K562 (cell line): ENCODE results near the gene PCGF6. TPM values are rescaled to one million over a fixed set of nuclear protein-coding genes. Genes with fewer than 3 reads are reported as not detected.

ENCODE experiments used
- ATF2 ChIP-seq: sonication (generic); formaldehyde crosslinking; IDR thresholded peaks from 2 replicates; pipeline ENCODE4 v1.8.1; 2022; ENCODE audit warnings: missing genetic modification reagents
- GATAD2A ChIP-seq: fragments of 450-650 bp; IDR thresholded peaks from 2 replicates; pipeline ENCODE4 v1.6.1; 2017
- HOXB6 ChIP-seq: fragments of 250-450 bp; sonication (Bioruptor Pico); IDR thresholded peaks from 2 replicates; pipeline ENCODE4 v1.5.1; 2022; ENCODE audit warnings: mild to moderate bottlenecking, borderline replicate concordance
- NR2F6 ChIP-seq: fragments of 450-650 bp; formaldehyde crosslinking; IDR thresholded peaks from 2 replicates; pipeline ENCODE4 v1.4.0; 2020; ENCODE audit warnings: mild to moderate bottlenecking
- RAD51 ChIP-seq: fragments of 450-650 bp; IDR thresholded peaks from 2 replicates; pipeline ENCODE4 v1.7.1; 2016; ENCODE audit warnings: low read depth, mild to moderate bottlenecking, borderline replicate concordance
- RREB1 ChIP-seq: fragments of 250-450 bp; sonication (Bioruptor Pico); IDR thresholded peaks from 2 replicates; pipeline ENCODE4 v1.4.0; 2020
- SMC3 ChIP-seq: conservative IDR thresholded peaks from 2 replicates; pipeline ENCODE4 v1.6.1; 2011; ENCODE audit warnings: low read depth, low read length, improper control_type of control experiment; ENCODE audit not compliant: insufficient read depth
- ZFPM2 ChIP-seq: fragments of 250-450 bp; sonication (Bioruptor Pico); IDR thresholded peaks from 2 replicates; pipeline ENCODE4 v1.5.1; 2022; ENCODE audit warnings: mild to moderate bottlenecking
- ZHX1 ChIP-seq: fragments of 150-350 bp; conservative IDR thresholded peaks from 2 replicates; pipeline ENCODE4 v1.6.1; 2014; ENCODE audit warnings: low read length
- ZNF197 ChIP-seq: fragments of 200-800 bp; sonication (Bioruptor generic); IDR thresholded peaks from 2 replicates; pipeline ENCODE4 v1.6.1; 2016; ENCODE audit warnings: low read depth, missing genetic modification characterization, missing compliant biosample characterization
- ZNF263 ChIP-seq: sonication (generic); formaldehyde crosslinking; IDR thresholded peaks from 2 replicates; pipeline ENCODE4 v1.8.0; 2022; ENCODE audit warnings: mild to moderate bottlenecking, missing genetic modification reagents, borderline replicate concordance
- ZNF384 ChIP-seq: IDR thresholded peaks from 2 replicates; pipeline ENCODE4 v1.6.1; 2012; ENCODE audit warnings: low read depth, low read length, improper control_type of control experiment
- ZNF717 ChIP-seq: fragments of 250-450 bp; sonication (Bioruptor Pico); IDR thresholded peaks from 2 replicates; pipeline ENCODE4 v1.5.0; 2021
- polyA plus RNA-seq, 8 experiments: library from polyadenylated mRNA; depleted of rRNA in 4 of 8; stranded (reverse) in 5 of 8; unstranded in 3 of 8; fragments of >200 nt; fragmentation: Nextera tagmentation in 2 of 8; fragmentation: Illumina TruSeq in 1 of 8; extraction: Ambion mirVana in 2 of 8; extraction: Trizol in 1 of 8; gene quantifications; 2 replicates each; pipeline versions ENCODE4 v1.2.1 to v1.2.3, GENCODE V29; 2011 to 2014; ENCODE audit warnings: inconsistent platforms in 1 of 8, missing spikeins in 1 of 8
- total RNA-seq, 7 experiments: library from RNA; depleted of rRNA in 6 of 7; stranded (reverse); fragments of >200 nt in 6 of 7; fragmentation: Illumina TruSeq in 2 of 7; extraction: Trizol in 2 of 7; gene quantifications; 2 replicates each; pipeline versions ENCODE4 v1.2.1 to v1.2.3, GENCODE V29; 2011 to 2021; ENCODE audit warnings: low replicate concordance in 1 of 7
- TF ChIP-seq, protein P1 (sequence below), 3 experiments: fragments of 200-800 bp in 1 of 3; sonication (Bioruptor generic) in 1 of 3; sonication (generic) in 1 of 3; formaldehyde crosslinking in 1 of 3; IDR thresholded peaks; 2 replicates each; pipeline versions ENCODE4 v1.6.1 to v1.8.0; 2016 to 2022; ENCODE audit warnings: mild to moderate bottlenecking in 2 of 3, missing compliant biosample characterization in 2 of 3, missing genetic modification characterization in 2 of 3, missing genetic modification reagents in 1 of 3
- TF ChIP-seq, protein P2 (sequence below): fragments of 450-650 bp; IDR thresholded peaks from one replicate; pipeline ENCODE4 v1.6.1; 2018; ENCODE audit warnings: mild to moderate bottlenecking, moderate library complexity; ENCODE audit not compliant: partially characterized antibody

Gene PCGF6
- total and polyA plus RNA-seq, 9 of the 15 experiments (the other 6 are each of a cell fraction or from before 2014, with no cell fraction given), result 8.4 to 24.6 (median 20.6) TPM

DNA sequence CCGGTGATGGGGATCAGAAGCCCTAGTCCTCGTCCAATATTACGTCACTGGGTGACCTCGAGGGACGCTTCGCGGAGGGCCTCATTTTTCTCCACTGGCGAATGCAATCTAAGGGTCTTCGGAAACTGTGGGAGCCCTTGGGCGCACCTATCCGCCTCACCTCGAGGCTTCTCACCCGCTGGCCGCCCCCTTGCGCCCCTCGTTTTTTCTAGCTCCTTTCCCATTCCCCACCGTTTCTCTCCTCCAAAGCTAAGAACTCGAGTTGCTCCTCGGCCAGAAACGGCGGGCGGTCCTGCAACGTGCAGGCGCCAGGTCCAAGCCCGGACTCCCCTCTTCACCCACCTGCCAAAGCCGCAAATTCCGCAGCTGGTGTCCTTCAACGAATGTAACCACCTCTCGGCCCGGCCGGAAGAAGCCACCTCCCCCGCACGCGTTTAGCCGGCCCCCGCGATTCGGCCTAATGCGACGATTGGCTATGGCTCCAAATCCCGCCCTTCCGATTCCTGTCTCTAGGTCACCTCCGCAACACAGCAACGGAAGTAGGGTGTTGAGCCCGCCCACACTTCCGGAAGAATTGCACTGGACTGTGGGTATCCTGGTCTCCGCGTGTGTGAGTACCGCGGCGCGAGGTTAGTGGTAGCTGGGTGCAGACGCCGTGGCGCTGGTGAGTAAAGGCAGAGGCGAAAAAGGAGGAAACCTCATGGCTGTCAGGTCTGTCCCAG lies 45.3 kb upstream of the PCGF6 start, which contains the start of the genes ATP5MK and PDCD11 (continued):
- TF ChIP-seq RREB1 (no peak), ZNF197 (CRISPR knock-in tag) (no peak), ZNF263 (CRISPR knock-in tag) (0 out of 2 replicates have a peak, but pooled peaks have one; percentile 27), NR2F6 (CRISPR knock-in tag) (no peak), HOXB6 (CRISPR knock-in tag) (no peak), SMC3 (no peak), RAD51 (no peak), ZHX1 (no peak), ZNF384 (no peak), GATAD2A (no peak), ZNF717 (CRISPR knock-in tag) (no peak), ATF2 (CRISPR knock-in tag) (no peak), ZFPM2 (CRISPR knock-in tag) (no peak)
- TF ChIP-seq, protein P1, sequence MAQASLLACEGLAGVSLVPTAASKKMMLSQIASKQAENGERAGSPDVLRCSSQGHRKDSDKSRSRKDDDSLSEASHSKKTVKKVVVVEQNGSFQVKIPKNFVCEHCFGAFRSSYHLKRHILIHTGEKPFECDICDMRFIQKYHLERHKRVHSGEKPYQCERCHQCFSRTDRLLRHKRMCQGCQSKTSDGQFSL (CRISPR knock-in tag; IDR thresholded peaks at IDR 0.05), result no peak
- TF ChIP-seq, protein P1 (tag; IDR thresholded peaks at IDR 0.05), result no peak
- TF ChIP-seq, protein P2, sequence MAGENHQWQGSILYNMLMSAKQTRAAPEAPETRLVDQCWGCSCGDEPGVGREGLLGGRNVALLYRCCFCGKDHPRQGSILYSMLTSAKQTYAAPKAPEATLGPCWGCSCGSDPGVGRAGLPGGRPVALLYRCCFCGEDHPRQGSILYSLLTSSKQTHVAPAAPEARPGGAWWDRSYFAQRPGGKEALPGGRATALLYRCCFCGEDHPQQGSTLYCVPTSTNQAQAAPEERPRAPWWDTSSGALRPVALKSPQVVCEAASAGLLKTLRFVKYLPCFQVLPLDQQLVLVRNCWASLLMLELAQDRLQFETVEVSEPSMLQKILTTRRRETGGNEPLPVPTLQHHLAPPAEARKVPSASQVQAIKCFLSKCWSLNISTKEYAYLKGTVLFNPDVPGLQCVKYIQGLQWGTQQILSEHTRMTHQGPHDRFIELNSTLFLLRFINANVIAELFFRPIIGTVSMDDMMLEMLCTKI, result no peak
